Anterior cingulate cortex (tissue), 58 donors: ENCODE data around the gene CXCR5.
"Not testable (repeated sequence)": the region's sequence is repeated elsewhere in the genome, so short reads cannot be mapped to it uniquely, and the experiment has no call there.

Source experiments
- DNase-seq, 58 donors: peaks; one replicate each; lab custom pipeline; 2025; lab: John Stamatoyannopoulos, UW

CXCR5 gene

DNA sequence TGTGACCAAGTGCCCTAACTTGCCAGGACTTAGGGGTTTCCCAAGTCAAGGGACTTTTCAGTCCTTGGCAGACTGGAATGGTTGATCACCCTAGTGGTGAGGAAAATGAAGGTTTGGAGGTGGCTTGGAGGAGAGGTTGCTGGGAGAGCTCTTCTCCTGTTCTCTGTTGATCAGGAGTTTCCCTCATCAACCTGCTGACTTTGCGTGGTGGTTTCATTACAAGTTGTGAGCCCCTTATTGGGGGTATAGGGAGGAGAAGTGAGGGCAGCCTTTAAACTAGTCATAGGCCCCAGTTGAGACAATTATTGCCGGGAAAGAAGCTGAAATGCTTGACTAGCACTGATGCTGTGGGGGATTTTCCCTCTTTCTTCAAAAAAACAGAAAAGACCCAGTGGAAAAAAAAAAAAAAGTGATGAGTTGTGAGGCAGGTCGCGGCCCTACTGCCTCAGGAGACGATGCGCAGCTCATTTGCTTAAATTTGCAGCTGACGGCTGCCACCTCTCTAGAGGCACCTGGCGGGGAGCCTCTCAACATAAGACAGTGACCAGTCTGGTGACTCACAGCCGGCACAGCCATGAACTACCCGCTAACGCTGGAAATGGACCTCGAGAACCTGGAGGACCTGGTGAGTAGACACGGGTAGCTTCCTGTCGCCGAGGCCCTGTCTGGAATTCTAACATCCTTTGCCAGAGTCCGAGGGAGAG lies at the start of gene CXCR5:
Gene CXCR5, plus strand, starts transcription at position 525 of the 704 bp plus-strand sequence. Its CDS starts 50 bp downstream, at position 575.
- no peak for DNase-seq

DNA sequence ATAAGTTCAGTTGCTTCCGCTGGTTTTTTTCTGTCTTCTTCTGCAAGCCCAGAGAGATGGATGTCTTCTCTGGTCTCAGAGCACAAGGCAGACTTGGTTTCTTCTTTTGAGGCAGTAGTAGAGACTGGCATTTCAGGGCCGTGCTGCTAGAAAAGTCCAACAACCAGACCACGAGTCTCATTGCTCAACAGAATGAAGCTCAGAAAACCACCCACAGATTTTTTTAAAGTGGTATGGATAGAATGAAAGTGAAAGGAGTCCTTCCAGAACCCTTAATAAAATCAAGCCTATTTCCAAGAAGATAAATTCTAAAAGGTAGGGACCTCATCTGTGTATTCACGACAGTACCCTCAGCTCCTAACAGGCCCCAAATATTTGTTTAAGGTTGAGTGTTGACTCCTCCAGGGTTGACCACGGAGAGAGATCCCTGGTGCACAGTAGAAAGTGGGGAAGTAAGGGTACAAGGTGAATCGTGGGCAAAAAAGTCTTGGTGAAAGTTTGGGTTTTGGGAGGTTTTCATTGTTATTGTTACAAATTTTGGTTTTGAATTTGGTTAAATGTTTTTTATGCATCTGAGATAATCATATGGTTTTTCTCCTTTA lies 49.2 kb upstream of the CXCR5 start:
- DNase-seq, result peak in 4 of 58 donors; percentile 1 to 7 (median 5)

GRCh38 chr11:118837868-118838267 lies 45.8 kb upstream of the CXCR5 start:
- peak in 1 of 58 donors; percentile 2 for DNase-seq

GRCh38 chr11:118838905-118839553 lies 44.7 kb upstream of the CXCR5 start:
- DNase-seq, result no peak

DNA sequence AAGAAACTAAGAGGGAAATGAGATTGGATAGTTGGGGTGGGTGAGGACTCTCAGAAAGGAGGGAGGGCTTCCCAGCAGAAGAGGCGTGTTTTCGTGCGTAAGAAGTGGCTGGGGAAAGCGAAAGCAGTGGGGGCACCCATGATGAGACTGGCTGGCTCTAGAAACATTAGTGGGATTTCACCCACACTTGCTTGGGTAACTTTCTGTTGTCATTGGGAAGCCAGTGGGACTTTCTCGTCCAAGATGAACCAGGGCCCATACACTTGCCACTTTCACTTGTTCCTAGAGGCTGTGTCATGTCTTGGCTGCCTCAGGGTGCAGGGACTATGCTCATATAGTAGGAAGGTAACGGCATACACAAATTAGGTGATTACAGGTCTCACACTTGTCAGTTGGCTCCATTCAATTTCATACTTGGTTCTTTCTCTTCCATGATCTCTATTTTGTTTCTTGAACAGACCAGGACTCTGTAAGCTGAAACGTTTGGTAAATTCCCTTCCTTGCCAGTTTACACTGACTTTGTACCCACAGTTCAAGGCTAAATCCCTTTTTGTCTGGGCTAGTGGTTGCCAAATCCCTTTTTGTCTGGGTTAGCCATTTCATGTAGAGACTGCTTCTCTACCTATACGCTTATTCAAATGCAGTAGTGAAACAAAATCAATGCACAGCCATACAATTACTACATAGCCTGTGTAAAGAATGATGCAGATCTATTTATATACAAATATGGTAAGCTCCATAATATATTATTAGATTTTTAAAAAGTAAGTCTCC lies 42.0 kb upstream of the CXCR5 start:
- no peak for DNase-seq

DNA sequence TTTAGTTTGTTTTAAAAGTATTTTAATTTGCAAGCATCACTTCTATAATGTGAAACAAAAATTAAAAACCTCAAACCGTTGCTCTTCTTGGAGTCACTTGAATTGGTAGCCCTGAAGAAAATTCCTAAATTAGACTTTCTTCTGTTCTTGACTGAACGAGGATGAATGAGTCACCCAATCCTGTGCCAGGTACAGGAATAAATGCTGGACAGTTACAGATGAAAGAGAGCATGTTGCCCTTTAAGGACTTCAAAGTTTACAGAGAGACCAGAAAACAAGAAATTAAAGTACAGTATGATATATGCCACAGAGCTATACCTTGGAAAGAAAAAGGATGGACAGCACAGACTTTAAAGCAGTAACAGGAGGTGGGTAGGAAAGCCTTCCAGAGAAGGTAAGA lies 41.3 kb upstream of the CXCR5 start:
- no peak for DNase-seq

DNA sequence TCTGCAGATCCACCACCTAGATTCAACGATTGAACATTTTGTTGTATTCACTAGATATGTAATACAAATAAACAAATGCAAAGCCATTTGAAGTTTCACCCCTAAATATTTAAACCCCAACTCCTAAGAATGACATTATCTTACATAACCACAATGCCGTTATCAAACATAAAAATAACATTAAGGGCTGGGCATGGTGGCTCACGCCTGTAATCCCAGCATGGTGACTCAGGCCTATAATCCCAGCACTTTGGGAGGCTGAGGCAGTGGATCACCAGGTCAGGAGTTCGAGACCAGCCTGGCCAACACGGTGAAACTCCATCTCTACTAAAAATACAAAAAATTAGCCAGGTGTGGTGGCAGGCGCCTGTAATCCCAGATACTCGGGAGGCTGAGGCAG lies 40.8 kb upstream of the CXCR5 start:
- not testable (repeated sequence) for DNase-seq

DNA sequence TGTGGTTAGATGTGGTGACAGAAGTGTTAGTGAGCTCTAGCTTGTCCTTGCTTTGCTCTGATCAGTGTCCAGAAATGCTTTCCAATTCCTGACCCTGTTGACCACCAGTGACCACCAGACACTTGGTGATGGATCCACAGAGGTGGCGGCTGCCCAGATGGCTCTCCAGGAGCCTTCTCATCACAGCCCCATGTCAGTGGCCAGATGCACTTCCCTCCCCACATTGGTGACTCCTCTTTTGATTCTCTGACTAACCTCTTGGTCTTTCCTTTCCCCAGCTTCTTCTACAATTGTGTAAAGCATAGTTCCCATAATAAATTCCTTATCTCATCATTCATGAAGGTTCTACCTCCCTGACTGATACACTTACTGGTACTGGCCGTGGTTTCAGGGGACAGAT lies 40.1 kb upstream of the CXCR5 start:
- no peak for DNase-seq

GRCh38 chr11:118845369-118845768 lies 38.3 kb upstream of the CXCR5 start:
- no peak for DNase-seq

DNA sequence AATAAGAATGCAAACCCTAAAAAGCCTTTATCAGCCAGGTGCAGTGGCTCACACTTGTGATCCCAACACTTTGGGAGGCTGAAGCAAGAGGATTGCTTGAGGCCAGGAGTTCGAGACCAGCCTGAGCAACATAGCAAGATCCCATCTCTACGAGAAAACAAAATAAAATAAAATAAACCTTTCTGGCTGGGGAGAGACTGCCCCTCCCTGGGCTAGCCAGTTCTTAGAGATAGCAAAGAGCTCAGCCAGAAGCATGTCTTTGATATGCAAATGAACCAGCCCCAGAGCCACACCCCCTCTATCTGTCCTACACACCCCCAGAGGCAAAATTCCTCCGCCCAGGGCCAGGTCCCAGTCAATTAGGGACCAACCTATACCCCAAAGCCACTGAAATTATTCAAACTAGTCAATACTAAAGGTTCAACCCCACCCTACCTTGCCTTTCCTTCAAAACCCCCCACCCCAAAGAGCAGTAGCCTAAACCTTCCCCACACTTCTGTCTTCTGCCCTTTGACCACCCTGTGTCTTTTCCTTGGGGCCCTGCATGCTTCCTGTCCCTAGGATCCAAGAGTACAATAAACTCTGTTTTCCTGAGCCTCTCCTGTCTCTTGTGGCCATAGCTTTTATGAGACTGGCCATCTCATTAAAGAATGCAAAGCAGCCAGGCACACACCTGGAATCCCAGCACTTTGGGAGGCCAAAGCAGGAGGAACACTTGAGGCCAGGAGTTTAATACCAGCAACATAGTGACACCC lies 37.3 kb upstream of the CXCR5 start:
- DNase-seq, result no peak

DNA sequence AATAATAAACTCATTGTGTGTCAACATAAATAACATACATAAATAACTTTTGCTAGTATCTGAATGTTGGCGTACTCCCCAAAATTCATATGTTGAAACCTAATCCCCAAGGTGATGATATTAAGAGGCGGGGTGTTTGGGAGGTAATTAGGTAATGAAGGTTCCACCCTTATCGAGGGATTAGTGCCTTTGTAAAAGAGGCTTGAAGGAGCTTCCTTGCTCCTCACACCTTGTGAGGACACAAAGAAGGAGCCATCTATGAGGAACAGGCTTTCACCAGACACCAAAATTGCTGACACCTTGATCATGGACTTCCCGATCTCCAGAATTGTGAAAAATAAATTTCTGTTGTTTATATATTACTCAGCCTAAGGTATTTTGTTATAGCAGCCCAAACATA lies 33.9 kb upstream of the CXCR5 start:
- DNase-seq, result no peak

- no peak for DNase-seq
These were observed 31.7 kb upstream of the CXCR5 start for GRCh38 chr11:118851970-118852369.

DNA sequence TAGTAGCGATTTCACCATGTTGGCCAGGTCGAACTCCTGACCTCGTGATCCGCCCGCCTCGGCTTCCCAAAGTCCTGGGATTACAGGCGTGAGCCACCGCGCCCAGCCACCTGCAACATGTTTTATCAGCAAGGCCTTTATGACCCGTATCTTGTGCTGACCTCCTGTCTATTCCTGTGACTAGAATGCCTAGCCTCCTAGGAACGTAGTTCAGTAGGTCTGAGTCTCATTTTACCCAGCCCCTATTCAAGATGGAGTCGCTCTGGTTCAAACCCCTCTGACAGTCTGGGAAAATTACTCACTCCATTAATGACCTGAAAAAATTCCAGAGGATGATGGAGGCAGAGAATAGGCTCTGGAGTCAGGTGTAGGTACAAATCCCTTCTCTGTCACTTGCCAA lies 30.0 kb upstream of the CXCR5 start:
- no peak for DNase-seq

- DNase-seq, result no peak
These were observed 27.4 kb upstream of the CXCR5 start for GRCh38 chr11:118856314-118856713.

DNA sequence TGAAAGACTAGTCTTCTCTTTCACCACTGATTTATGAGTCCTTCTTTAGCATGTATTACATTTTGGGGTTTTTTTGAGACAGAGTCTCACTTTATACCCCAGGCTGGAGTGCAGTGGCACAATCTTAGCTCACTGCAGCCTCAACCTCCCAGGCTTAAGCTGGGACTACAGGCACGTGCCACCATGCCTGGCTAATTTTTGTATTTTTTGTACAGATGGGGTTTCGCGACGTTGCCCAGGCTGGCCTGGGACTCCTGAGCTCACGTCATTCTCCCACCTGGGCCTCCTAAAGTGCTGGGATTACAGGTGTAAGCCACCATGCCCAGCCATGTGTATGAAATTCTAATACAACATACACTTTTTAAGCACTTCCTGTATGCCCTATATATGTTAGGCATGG lies 26.3 kb upstream of the CXCR5 start:
- DNase-seq, result no peak

DNA sequence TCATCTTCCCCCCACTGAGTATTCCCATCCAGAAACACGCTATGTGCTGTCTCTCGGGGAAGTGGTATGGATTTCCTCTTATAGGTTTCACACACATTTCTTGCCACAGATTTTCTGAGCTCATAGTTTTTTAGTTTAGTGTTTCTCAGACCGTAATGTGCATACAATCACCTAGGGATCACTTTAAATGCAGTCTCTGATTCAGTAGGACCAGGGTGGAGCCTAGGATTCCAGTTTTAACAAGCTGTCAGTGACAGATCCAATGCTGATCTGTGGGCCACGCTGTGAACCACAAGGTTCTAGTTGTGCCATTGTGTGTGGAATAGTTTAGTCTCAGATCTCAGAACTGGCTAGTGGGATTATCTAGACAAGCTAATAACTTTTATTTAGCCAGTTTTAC lies 23.7 kb upstream of the CXCR5 start:
- no peak for DNase-seq

GRCh38 chr11:118868659-118869058 lies 15.0 kb upstream of the CXCR5 start:
- no peak for DNase-seq

GRCh38 chr11:118870396-118871343 lies 13.0 kb upstream of the CXCR5 start:
- peak in 55 of 58 donors; percentile 12 to 88 (median 58) for DNase-seq

- no peak for DNase-seq
These were observed 11.3 kb upstream of the CXCR5 start for GRCh38 chr11:118872403-118872821.
